Thyroid gland (tissue), 4 donors: ENCODE data around the gene MEPCE. TPM values are rescaled to one million over a fixed set of nuclear protein-coding genes. Genes with fewer than 3 reads are reported as not detected.

Experiments
- DNase-seq, 2 donors: peaks; one replicate each; pipeline ENCODE4 v3.0.0-alpha.2; 2019
- H3K27ac ChIP-seq, 3 donors: fragments of 200-600 bp; sonication (generic); 1 replicate in 2 of 3; 2 replicates in 1 of 3; pipeline ENCODE4 v1.5.1; 2016 to 2019; ENCODE audit warnings: mild to moderate bottlenecking in 1 of 3, moderate library complexity in 1 of 3
- H3K27me3 ChIP-seq: fragments of 200-600 bp; sonication (generic); one replicate; pipeline ENCODE4 v1.5.1; 2019
- H3K36me3 ChIP-seq, 2 donors: fragments of 200-600 bp; sonication (generic); one replicate each; pipeline ENCODE4 v1.5.1; 2016 to 2019
- H3K4me1 ChIP-seq, 2 donors: fragments of 200-600 bp; sonication (generic); one replicate each; pipeline ENCODE4 v1.5.1; 2017 to 2019
- H3K4me3 ChIP-seq, 3 donors: fragments of 200-600 bp; sonication (generic); replicated peaks in 1 of 3; 1 replicate in 2 of 3; 2 replicates in 1 of 3; pipeline ENCODE4 v1.5.1; 2016; ENCODE audit warnings: mild to moderate bottlenecking in 1 of 3
- H3K9me3 ChIP-seq: fragments of 200-600 bp; sonication (generic); one replicate; pipeline ENCODE4 v1.5.1; 2017
- CTCF ChIP-seq, 6 experiments: fragments of 200-600 bp in 3 of 6; fragments of 450-650 bp in 3 of 6; sonication (generic) in 3 of 6; IDR thresholded peaks; one replicate each; pipeline ENCODE4 v1.5.1; 2016 to 2019; ENCODE audit warnings: antibody characterized with exemption in 6 of 6, mild to moderate bottlenecking in 2 of 6, inconsistent platforms in 1 of 6, moderate library complexity in 1 of 6
- POLR2A ChIP-seq, 2 donors: fragments of 450-650 bp; IDR thresholded peaks; one replicate each; pipeline ENCODE4 v1.6.1; 2017; ENCODE audit warnings: antibody characterized with exemption in 2 of 2, mild to moderate bottlenecking in 2 of 2, moderate library complexity in 1 of 2
- WGBS, 2 donors: methylation state at CpG; one replicate each; pipeline ENCODE4 v1.1.5; 2017; 5-methylcytosine and 5-hydroxymethylcytosine counted together
- intact Hi-C: fragments of 100-400 bp; cut with DNase I; formaldehyde crosslinking; loops from one replicate; pipeline ENCODE4 v1.15.1; 2023
- total RNA-seq, 4 donors: library from RNA; depleted of rRNA; stranded (reverse); fragments of >200 nt; gene quantifications; one replicate each; pipeline ENCODE4 v1.2.3, GENCODE V29; 2016

MEPCE gene
- total RNA-seq, 4 donors from 2014 or later, result 42.9 to 48.7 (median 45.6) TPM

DNA sequence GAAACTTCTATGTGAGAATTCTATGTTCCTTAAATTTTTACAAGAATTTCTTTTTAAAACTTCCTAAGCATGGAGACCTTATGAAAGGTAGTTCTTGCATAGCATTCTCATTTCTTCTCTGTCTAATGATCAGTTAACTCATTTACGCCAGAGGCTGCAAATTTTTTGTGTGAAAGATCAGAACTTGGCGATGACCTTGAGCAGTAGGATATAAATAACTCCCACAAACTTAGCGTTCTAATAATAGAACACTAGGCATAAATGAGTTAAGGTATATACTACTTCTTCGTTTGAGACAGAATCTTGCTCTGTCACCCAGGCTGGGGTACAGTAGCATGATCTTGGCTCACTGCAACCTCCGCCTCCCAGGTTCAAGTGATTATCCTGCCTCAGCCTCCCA lies 42.7 kb upstream of the MEPCE start:
- Histone ChIP-seq H3K36me3 (no peaks in the 10 kb centered on the region), H3K27ac (no peak overlapping the region), H3K4me3 (no peak overlapping the region), H3K9me3 (no peaks in the 10 kb centered on the region), H3K4me1 (no peaks in the 10 kb centered on the region), H3K27me3 (no peaks in the 10 kb centered on the region)
- TF ChIP-seq POLR2A (IDR thresholded peaks at IDR 0.05), result no peak
- no peak for TF ChIP-seq CTCF (IDR thresholded peaks at IDR 0.05)
- no peak for DNase-seq
- intact Hi-C loops, result no loop called here
- WGBS, 2 donors, result 80 to 82% methylated on average over 5 of the region's 5 CpGs

GRCh38 chr7:100387695-100388094 lies 41.9 kb upstream of the MEPCE start:
- Histone ChIP-seq H3K9me3 (no peaks in the 10 kb centered on the region), H3K4me3 (no peak overlapping the region), H3K27ac (no peak overlapping the region), H3K36me3 (no peaks in the 10 kb centered on the region), H3K4me1 (no peaks in the 10 kb centered on the region), H3K27me3 (no peaks in the 10 kb centered on the region)
- TF ChIP-seq CTCF (IDR thresholded peaks at IDR 0.05) (no peak), POLR2A (IDR thresholded peaks at IDR 0.05) (no peak)
- 82 to 91% methylated on average over 2 of the region's 2 CpGs for WGBS, 2 donors
- DNase-seq, result no peak
- intact Hi-C loops, result no loop called here

GRCh38 chr7:100389437-100390088 lies 40.1 kb upstream of the MEPCE start:
- no peaks in the 10 kb centered on the region for H3K9me3 ChIP-seq
- TF ChIP-seq CTCF (IDR thresholded peaks at IDR 0.05) (no peak), POLR2A (IDR thresholded peaks at IDR 0.05) (no peak)
- H3K4me1 ChIP-seq, result no peaks in the 10 kb centered on the region
- 65 to 78% methylated on average over 7 to 8 of the region's 9 CpGs for WGBS, 2 donors
- H3K4me3 ChIP-seq, result no peak overlapping the region
- H3K36me3 ChIP-seq, result no peaks in the 10 kb centered on the region
- intact Hi-C loops, result no loop called here
- DNase-seq, result no peak
- H3K27me3 ChIP-seq, result no peaks in the 10 kb centered on the region
- no peak overlapping the region for H3K27ac ChIP-seq

DNA sequence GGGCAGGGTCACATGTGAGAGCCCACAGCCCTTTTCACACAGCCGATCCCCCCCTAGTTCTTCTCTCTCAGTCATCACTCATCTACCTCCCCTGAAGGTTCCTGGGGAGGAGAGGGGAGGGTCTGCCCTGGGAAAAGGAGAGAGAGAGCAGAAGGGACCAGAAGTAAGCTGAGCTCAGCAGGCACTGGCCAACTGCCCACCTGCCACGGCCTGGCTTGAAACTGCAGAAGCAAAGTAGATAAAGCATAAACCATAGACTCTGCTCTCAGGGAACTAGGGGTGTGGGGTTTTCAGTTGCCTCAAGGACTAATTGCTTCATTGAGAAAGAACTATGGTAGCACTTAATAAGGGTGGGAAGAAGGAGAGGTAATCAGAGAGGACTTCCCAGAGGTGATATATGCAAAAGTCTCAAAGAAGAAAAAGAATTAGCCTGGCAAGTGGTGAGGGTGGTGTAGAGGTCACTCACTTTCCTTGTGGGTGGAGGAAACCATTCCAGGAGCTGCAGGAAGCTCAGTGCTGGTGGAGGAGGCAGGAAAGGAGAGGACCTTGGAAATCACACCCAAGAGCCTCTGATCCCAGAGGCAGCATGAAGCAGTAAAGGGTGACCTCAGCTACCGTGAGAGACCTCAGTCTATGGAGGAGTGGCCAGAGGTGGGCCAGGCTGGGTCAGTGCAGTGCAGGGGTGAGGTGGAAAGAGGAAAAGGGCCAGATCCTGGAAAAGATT lies 39.2 kb upstream of the MEPCE start:
- Histone ChIP-seq H3K27me3 (no peaks in the 10 kb centered on the region), H3K27ac (no peak overlapping the region), H3K9me3 (no peaks in the 10 kb centered on the region), H3K4me3 (no peak overlapping the region), H3K4me1 (no peaks in the 10 kb centered on the region), H3K36me3 (no peaks in the 10 kb centered on the region)
- TF ChIP-seq POLR2A (IDR thresholded peaks at IDR 0.05), result no peak
- TF ChIP-seq CTCF (IDR thresholded peaks at IDR 0.05), result no peak
- 58% methylated on average over 3 of the region's 3 CpGs for WGBS, 2 donors
- no peak for DNase-seq
- intact Hi-C loops, result no loop called here

- intact Hi-C loops, result no loop called here
- Histone ChIP-seq H3K27ac (no peak overlapping the region), H3K36me3 (no peaks in the 10 kb centered on the region), H3K27me3 (no peaks in the 10 kb centered on the region), H3K4me3 (no peak overlapping the region), H3K4me1 (no peaks in the 10 kb centered on the region), H3K9me3 (no peaks in the 10 kb centered on the region)
- TF ChIP-seq POLR2A (IDR thresholded peaks at IDR 0.05), result no peak
- 75 to 77% methylated on average over 4 of the region's 4 CpGs for WGBS, 2 donors
- DNase-seq, result no peak
Measured at GRCh38 chr7:100393233-100393905, 36.3 kb upstream of the MEPCE start.
